ENCODE data around the gene ADAT3.

DNA sequence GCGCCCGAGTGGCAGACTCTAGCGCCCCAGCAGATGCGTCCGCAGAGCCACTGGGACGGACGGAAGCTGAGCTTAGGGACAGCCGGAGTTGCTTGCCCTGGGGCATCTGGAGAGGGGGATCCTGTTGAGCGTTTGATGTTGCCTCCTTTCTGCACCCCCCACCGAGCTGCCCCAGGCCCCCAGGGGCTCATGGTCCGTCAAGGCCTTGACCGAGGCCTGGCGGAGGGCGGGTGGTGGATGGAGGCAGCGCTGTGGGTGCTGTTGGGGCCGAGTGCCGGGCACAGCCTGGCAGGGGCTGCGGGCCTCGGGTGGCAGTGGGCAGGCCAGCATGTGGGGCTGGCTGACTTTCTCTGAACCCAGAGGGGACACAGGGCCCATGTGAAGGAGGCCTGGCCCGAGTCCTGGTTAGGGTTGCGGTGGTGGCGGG is 38.5 kb downstream of the ADAT3 start:
- TF ChIP-seq, protein P1, sequence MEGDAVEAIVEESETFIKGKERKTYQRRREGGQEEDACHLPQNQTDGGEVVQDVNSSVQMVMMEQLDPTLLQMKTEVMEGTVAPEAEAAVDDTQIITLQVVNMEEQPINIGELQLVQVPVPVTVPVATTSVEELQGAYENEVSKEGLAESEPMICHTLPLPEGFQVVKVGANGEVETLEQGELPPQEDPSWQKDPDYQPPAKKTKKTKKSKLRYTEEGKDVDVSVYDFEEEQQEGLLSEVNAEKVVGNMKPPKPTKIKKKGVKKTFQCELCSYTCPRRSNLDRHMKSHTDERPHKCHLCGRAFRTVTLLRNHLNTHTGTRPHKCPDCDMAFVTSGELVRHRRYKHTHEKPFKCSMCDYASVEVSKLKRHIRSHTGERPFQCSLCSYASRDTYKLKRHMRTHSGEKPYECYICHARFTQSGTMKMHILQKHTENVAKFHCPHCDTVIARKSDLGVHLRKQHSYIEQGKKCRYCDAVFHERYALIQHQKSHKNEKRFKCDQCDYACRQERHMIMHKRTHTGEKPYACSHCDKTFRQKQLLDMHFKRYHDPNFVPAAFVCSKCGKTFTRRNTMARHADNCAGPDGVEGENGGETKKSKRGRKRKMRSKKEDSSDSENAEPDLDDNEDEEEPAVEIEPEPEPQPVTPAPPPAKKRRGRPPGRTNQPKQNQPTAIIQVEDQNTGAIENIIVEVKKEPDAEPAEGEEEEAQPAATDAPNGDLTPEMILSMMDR (IDR thresholded peaks at IDR 0.05) = no peak
- no peak for TF ChIP-seq POLR2A (IDR thresholded peaks at IDR 0.05)
